ENCODE data around the gene ANGPTL7. TPM values are rescaled to one million over a fixed set of nuclear protein-coding genes. Genes with fewer than 3 reads are reported as not detected.
"Not testable (repeated sequence)": the region's sequence is repeated elsewhere in the genome, so short reads cannot be mapped to it uniquely, and the experiment has no call there.

Gene ANGPTL7
- total RNA-seq, 1 donor from 2014 or later = not detected

- no peak for ATAC-seq
These were observed 20.0 kb upstream of the ANGPTL7 start for GRCh38 chr1:11169202-11169601.

- ATAC-seq = no peak
These were observed 19.1 kb upstream of the ANGPTL7 start for GRCh38 chr1:11170102-11170501.

GRCh38 chr1:11174261-11174942 is 14.8 kb upstream of the ANGPTL7 start:
- ATAC-seq = no peak

DNA sequence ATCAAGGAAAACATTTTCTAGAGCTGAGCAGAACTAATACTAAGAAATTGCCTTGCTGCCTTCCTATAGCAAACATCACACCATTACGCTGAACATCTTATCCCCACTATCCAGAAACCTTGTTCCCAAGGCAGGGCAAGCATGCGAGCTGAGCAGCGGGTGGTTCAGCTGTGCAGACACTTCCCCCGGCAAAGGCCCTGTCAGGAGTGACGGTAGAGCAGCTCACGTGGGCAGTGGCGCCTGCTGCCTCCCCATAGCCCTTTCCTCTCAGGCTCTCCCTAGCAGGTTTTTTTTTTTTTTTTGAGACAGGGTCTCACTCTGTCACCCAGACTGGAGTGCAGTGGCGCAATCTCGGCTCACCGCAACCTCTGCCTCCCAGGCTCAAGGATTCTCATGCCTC is 13.7 kb upstream of the ANGPTL7 start:
- no peak for ATAC-seq

DNA sequence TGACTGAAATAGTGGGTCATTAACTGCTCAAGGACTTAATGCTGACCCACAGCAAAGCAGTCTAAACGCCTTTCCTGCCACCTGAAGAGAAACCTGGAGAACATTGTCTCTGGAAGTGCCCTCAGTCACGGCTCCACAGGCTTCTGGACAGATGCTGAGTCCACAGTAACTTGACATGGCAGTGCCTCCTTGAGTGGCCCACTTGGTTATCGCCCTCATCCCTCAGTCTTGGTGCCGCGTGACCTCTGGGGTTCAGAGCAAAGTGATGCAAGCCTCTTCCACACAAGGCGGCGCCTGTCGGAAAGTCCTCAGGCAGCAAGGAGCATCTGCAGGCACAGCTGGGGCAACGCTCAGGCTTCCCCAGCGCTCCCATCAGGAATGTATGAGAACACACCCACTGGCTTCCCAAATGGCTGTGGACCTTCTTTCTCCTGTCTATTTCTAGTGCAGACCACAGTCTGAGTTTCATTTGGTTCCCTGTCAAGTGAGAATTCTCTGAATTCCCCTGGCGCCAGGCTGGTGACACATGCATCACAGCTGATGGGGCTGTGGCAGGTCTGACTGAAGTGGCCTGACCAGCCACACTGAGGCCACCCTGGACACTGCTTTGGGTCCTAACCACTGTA is 13.0 kb upstream of the ANGPTL7 start:
- ATAC-seq = no peak

GRCh38 chr1:11178021-11179015 is 10.8 kb upstream of the ANGPTL7 start:
- peak; percentile 28 for ATAC-seq

DNA sequence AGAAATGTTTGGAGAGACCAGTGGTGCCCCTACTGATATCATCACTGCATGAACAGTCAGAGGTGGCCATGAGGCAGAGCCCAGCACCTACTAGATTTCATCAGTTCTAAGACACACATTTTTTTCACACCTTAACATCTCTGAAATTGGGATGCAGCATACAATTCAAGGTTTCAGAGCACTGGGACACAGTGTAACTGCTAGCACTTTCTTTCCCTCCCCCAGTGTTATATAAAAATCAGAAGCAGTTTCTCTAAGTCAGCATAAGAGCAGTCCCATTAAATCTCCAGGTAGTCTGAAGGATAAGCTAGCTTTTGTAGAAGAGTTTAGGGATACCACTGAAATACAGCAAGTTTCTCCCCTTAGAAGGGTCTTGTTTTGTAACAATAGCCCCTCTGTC is 10.0 kb upstream of the ANGPTL7 start:
- ATAC-seq = no peak

- not testable (repeated sequence) for ATAC-seq
These were observed 9.4 kb upstream of the ANGPTL7 start for GRCh38 chr1:11179749-11180148.

GRCh38 chr1:11180342-11180744 is 8.8 kb upstream of the ANGPTL7 start:
- no peak for ATAC-seq

DNA sequence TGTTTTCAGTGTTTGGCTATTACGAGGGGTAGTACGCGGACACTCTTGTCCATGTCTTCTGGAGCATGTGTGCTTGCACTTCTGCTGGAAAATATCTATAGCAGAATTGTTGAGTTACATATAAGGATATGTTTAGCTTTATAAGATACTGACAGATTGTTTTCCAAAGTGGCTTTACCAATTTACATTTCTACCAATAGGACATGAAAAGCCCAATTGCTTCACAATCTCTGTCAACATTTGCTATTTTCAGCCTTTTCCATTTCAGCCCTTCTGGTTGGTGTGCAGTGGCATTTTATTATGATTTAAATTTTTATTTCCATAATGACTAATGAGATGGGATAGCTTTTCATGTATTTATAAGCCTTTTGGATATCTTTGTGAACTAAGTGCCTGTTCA is 6.3 kb upstream of the ANGPTL7 start:
- no peak for ATAC-seq

- no peak for ATAC-seq
These were observed 4.2 kb upstream of the ANGPTL7 start for GRCh38 chr1:11184973-11185372.

DNA sequence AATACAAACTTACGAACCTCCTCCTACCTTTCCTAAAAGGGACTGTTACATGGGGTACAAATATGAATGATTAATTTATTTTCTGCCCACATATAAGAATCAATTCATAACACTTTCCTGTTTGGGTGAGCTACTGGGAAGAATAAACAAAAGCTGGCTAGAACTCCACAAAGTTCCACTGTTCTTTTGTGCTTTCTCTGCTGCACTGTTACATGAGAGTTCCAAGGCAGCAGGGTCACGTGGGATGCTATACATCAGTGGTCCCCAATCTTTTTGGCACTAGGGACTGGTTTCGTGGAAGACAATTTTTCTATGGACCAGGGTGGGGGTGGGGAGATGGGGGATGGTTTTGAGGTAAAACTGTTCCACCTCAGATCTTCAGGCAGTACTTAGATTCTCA is 2.2 kb upstream of the ANGPTL7 start:
- ATAC-seq = no peak

GRCh38 chr1:11187494-11187893 is 1.7 kb upstream of the ANGPTL7 start:
- ATAC-seq = no peak

DNA sequence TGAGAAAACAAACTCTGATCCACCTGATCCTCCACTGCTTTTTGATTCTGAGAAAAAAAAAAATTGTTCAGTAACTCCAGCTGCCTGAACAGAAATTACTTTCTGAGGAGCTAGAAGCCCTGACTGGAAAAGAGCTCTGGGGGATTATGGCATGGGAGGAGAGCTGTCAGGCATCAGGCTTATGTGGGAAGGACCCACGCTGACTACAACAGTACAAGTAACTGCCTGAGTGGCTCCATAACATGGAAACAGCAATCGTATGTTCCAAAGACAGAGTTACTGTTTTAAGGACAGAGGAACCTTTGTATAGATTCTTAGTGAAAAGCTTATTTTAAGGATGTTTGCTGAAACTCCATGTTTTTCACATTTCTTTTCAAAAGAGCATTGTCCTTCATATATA is 1.2 kb upstream of the ANGPTL7 start:
- ATAC-seq = no peak

- ATAC-seq = no peak
These were observed 774 bp upstream of the ANGPTL7 start for GRCh38 chr1:11188381-11188780.

- ATAC-seq = no peak
These were observed 4.2 kb downstream of the ANGPTL7 start for GRCh38 chr1:11193376-11193775.

GRCh38 chr1:11194407-11195176 is 5.4 kb downstream of the ANGPTL7 start:
- ATAC-seq = no peak

DNA sequence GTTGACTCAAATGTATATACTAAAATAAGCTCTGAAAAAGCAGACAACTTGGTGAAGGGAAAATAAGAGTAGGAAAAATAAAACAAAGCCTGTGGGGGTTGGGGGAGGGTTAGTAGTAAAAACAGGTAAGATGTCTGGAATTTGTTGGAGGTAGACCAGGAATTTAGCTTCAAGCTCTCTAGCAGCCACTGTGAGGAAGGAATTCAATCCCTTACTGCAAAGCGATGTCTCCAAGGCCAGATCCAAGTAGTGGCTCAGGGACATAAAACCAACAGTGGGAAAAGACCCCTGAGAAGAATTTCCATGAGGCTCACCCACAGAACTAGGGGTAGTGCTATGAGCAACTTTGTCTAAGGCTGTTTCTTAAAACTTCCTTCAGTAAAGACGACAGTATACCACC is 7.8 kb downstream of the ANGPTL7 start:
- no peak for ATAC-seq

DNA sequence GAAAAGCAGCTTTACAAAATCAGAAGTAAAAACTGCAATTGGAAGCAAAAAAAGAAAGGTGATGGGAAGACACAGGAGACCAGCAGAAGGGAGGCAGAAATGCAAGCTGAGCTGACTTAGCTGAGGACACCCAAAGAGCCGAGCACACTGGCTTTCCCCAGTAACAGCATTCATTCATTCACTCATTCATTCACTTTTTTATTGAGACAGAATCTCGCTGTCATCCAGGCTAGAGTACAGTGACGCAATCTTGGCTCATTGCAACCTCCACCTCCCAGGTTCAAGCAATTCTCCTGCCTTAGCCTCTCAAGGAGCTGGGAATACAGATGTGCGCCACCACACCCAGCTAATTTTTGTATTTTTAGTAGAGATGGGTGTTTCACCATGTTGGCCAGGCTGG is 8.2 kb downstream of the ANGPTL7 start:
- no peak for ATAC-seq

GRCh38 chr1:11198257-11198656 is 9.1 kb downstream of the ANGPTL7 start:
- ATAC-seq = no peak

DNA sequence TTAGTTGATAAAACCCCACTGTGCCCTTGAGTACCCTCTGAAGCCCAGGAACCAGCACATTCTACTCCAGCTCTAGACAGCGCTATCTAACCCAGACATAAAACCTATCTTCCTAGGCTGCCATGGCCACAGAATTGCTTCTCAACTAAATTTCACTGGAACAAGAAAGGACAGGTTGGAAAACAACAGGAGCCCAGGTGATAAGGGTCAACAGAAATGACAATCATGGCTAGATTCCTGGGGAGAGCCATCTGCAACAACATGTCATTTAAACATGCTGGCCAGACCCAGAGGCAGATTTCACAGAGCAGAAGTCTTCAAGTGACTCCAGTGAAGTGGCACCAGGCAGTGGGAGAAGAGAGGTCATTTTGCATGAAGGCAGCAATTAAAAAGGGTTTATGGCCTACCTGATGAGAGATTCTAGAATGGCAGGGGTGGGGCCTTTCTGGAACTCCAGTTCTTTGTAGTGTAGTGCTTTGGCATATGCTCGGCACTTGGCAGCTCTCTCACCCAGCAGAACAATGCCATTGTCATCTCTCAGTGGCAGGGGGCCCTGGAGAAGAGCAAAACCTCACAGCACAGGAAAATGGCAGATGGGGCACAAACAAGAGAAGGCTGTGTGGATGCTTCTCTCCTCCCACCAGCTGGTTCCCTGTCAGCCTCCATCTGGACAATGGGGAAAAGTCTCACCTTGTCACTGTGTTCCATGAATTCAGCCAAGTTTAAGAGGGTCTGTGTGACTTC is 9.9 kb downstream of the ANGPTL7 start:
- no peak for ATAC-seq
